Psoas muscle (tissue), 8 donors: ENCODE data around the gene SP3. TPM values are rescaled to one million over a fixed set of nuclear protein-coding genes. Genes with fewer than 3 reads are reported as not detected.

Source experiments
- ATAC-seq, 4 donors: fragments of 200-7000 bp; cut with Tn5 transposase; one replicate each; pipeline ENCODE4 v1.9.1; 2020; ENCODE audit warnings: moderate library complexity in 3 of 4, mild to moderate bottlenecking in 2 of 4
- DNase-seq, 2 donors: peaks; one replicate each; pipeline ENCODE4 v3.0.0-alpha.2; 2020
- H3K27ac ChIP-seq: fragments of 200-600 bp; one replicate; pipeline ENCODE4 v1.8.0; 2022
- H3K27me3 ChIP-seq, 3 donors: fragments of 200-600 bp in 1 of 3; one replicate each; pipeline versions ENCODE4 v1.6.1 to v1.8.0; 2013 to 2022; ENCODE audit warnings: low read length in 2 of 3, mild to moderate bottlenecking in 2 of 3, moderate library complexity in 1 of 3; ENCODE audit not compliant: insufficient read depth in 3 of 3
- H3K36me3 ChIP-seq, 2 donors: fragments of 200-600 bp in 1 of 2; one replicate each; pipeline versions ENCODE4 v1.6.1 to v1.8.0; 2013 to 2022; ENCODE audit warnings: low read depth in 1 of 2, mild to moderate bottlenecking in 1 of 2, moderate library complexity in 1 of 2; ENCODE audit not compliant: insufficient read depth in 1 of 2
- H3K4me1 ChIP-seq: fragments of 200-600 bp; one replicate; pipeline ENCODE4 v1.8.0; 2022
- H3K4me3 ChIP-seq: fragments of 200-600 bp; one replicate; pipeline ENCODE4 v1.8.0; 2022; ENCODE audit warnings: mild to moderate bottlenecking
- H3K9me3 ChIP-seq: fragments of 200-600 bp; one replicate; pipeline ENCODE4 v1.8.0; 2022
- CTCF ChIP-seq: fragments of 200-600 bp; IDR thresholded peaks from one replicate; pipeline ENCODE4 v1.8.0; 2022; ENCODE audit warnings: antibody characterized with exemption
- WGBS, 3 donors: extraction: QIAGEN DNeasy Blood & Tissue Kit; methylation state at CpG; one replicate each; pipeline versions ENCODE4 v1.1.6 to v1.1.7; 2013; 5-methylcytosine and 5-hydroxymethylcytosine counted together
- intact Hi-C, 2 donors: fragments of 100-400 bp; cut with DNase I; formaldehyde crosslinking; loops; one replicate each; pipeline versions ENCODE4 v1.11.0 to v1.14.2; 2022
- polyA plus RNA-seq, 3 donors: library from polyadenylated mRNA; stranded (reverse); fragments of 200-250 nt; gene quantifications; one replicate each; pipeline ENCODE4 v1.2.3, GENCODE V29; 2013
- total RNA-seq, 4 donors: library from RNA; stranded (reverse); fragmentation: NEBNext Ultra II Directional in 2 of 4; extraction: Animal tissue kit (Norgen Biotek cat#: 25700) in 2 of 4; gene quantifications; one replicate each; pipeline versions ENCODE4 v1.2.1 to v1.2.4, GENCODE V29; 2021 to 2023
- donor health status: healthy with polysubstance abuse.
- donor health status: DM: no; HTN: no; CAD: no; lungs with moderate emphysema.
- donor health status: Bipolar disorder and iron deficiency.
- donor health status: healthy.
- donor health status: DM: yes; HTN: yes; CAD: no.
- donor health status: DM: no; HTN: no; CAD: no.
- donor health status: DM: no; HTN: no; CAD: no.
- donor health status: DM: yes; HTN: yes; CAD: no.

The SP3 gene
- total and polyA plus RNA-seq, 7 donors, result 13.9 to 52.0 (median 38.2) TPM

GRCh38 chr2:173872714-173873113 lies 92.5 kb downstream of the SP3 start:
- ATAC-seq, result no peak
- intact Hi-C loops, result no loop called here
- 96 to 99% (median 99%) methylated on average over 5 of the region's 5 CpGs for WGBS, 3 donors

GRCh38 chr2:173869244-173870229 lies 95.6 kb downstream of the SP3 start:
- ATAC-seq, result no peak
- Histone ChIP-seq H3K4me3 (no peak overlapping the region), H3K27ac (no peak overlapping the region), H3K36me3 (no peaks in the 10 kb centered on the region), H3K9me3 (no peaks in the 10 kb centered on the region), H3K27me3 (no peaks in the 10 kb centered on the region), H3K4me1 (peaks cover 5% of the 10 kb centered on the region)
- no peak for TF ChIP-seq CTCF
- intact Hi-C loops, result no loop called here
- DNase-seq, result no peak
- 59 to 68% (median 67%) methylated on average over 8 of the region's 8 CpGs for WGBS, 3 donors

More at GRCh38 chr2:173872714-173873113, 92.5 kb downstream of the SP3 start:
- Histone ChIP-seq H3K27ac (no peak overlapping the region), H3K4me1 (no peaks in the 10 kb centered on the region), H3K9me3 (no peaks in the 10 kb centered on the region), H3K36me3 (no peaks in the 10 kb centered on the region), H3K27me3 (no peaks in the 10 kb centered on the region), H3K4me3 (no peak overlapping the region)
- TF ChIP-seq CTCF, result no peak
- no peak for DNase-seq

GRCh38 chr2:173868406-173868805 lies 96.8 kb downstream of the SP3 start:
- intact Hi-C loops, result no loop called here
- Histone ChIP-seq H3K36me3 (no peaks in the 10 kb centered on the region), H3K4me1 (peaks cover 5% of the 10 kb centered on the region), H3K27ac (no peak overlapping the region), H3K4me3 (no peak overlapping the region), H3K27me3 (no peaks in the 10 kb centered on the region), H3K9me3 (no peaks in the 10 kb centered on the region)
- DNase-seq (no peak), ATAC-seq (no peak)
- WGBS, 3 donors, result 82 to 87% (median 83%) methylated on average over 3 of the region's 3 CpGs
- TF ChIP-seq CTCF, result no peak

GRCh38 chr2:173866874-173867618 lies 98.1 kb downstream of the SP3 start:
- H3K4me1 ChIP-seq, result peaks cover 5% of the 10 kb centered on the region
- H3K36me3 ChIP-seq, result no peaks in the 10 kb centered on the region
- DNase-seq, result peak; percentile 31 to 62
- H3K9me3 ChIP-seq, result no peaks in the 10 kb centered on the region
- H3K4me3 ChIP-seq, result no peak overlapping the region
- ATAC-seq, result peak in 1 of 4 donors; percentile 46
- no peak for TF ChIP-seq CTCF
- H3K27me3 ChIP-seq, result no peaks in the 10 kb centered on the region
- 27 to 42% (median 33%) methylated on average over 11 of the region's 11 CpGs for WGBS, 3 donors
- H3K27ac ChIP-seq, result no peak overlapping the region
- intact Hi-C loops, result no loop called here
